MM.1S (cell line): ENCODE results near the gene GHITM.

Experiments used
- DNase-seq: peaks from one replicate; pipeline ENCODE4 v3.0.0-alpha.2; 2015
- H2AFZ ChIP-seq: fragments of 300-600 bp; sonication (generic); 2 replicates; pipeline ENCODE4 v1.6.0; 2016; ENCODE audit warnings: antibody characterized with exemption, low read length
- H3F3A ChIP-seq: fragments of 300-600 bp; sonication (generic); 2 replicates; pipeline ENCODE4 v1.6.1; 2016; ENCODE audit warnings: mild to moderate bottlenecking, antibody characterized with exemption, low read length, moderate library complexity, mixed read lengths; ENCODE audit not compliant: insufficient read depth
- H3K27ac ChIP-seq: fragments of 300-600 bp; sonication (generic); 2 replicates; pipeline ENCODE4 v1.5.1; 2016; ENCODE audit warnings: mild to moderate bottlenecking, low read length
- H3K27me3 ChIP-seq: fragments of 300-600 bp; sonication (generic); replicated peaks from 2 replicates; pipeline ENCODE4 v1.6.0; 2016; ENCODE audit warnings: low read length; ENCODE audit not compliant: insufficient read depth
- H3K36me3 ChIP-seq: fragments of 300-600 bp; sonication (generic); replicated peaks from 2 replicates; pipeline ENCODE4 v1.6.1; 2016; ENCODE audit warnings: mild to moderate bottlenecking, low read length, mixed read lengths; ENCODE audit not compliant: insufficient read depth
- H3K4me1 ChIP-seq: fragments of 300-600 bp; sonication (generic); 2 replicates; pipeline ENCODE4 v1.6.1; 2016; ENCODE audit warnings: low read length, mixed read lengths
- H3K4me2 ChIP-seq: fragments of 300-600 bp; sonication (generic); 2 replicates; pipeline ENCODE4 v1.6.0; 2016; ENCODE audit warnings: low read depth, low read length
- H3K4me3 ChIP-seq: fragments of 300-600 bp; sonication (generic); 2 replicates; pipeline ENCODE4 v1.5.1; 2016; ENCODE audit warnings: low read length, mixed read lengths
- H3K79me2 ChIP-seq: fragments of 300-600 bp; sonication (generic); 2 replicates; pipeline ENCODE4 v1.6.1; 2016; ENCODE audit warnings: mixed run types, low read length, mixed read lengths
- H3K9ac ChIP-seq: fragments of 300-600 bp; sonication (generic); 2 replicates; pipeline ENCODE4 v1.6.1; 2016; ENCODE audit warnings: low read length, mixed read lengths
- H3K9me2 ChIP-seq: fragments of 300-600 bp; sonication (generic); replicated peaks from 2 replicates; pipeline ENCODE4 v1.6.1; 2016; ENCODE audit warnings: mild to moderate bottlenecking, low read length, mixed read lengths; ENCODE audit not compliant: insufficient read depth
- H3K9me3 ChIP-seq: fragments of 300-600 bp; sonication (generic); replicated peaks from 2 replicates; pipeline ENCODE4 v1.6.1; 2016; ENCODE audit warnings: mild to moderate bottlenecking, low read length, mixed read lengths; ENCODE audit not compliant: insufficient read depth
- H4K20me1 ChIP-seq: fragments of 300-600 bp; sonication (generic); 2 replicates; pipeline ENCODE4 v1.6.1; 2016; ENCODE audit warnings: mild to moderate bottlenecking, low read length, moderate library complexity, mixed read lengths; ENCODE audit not compliant: insufficient read depth
- CTCF ChIP-seq: fragments of 300-600 bp; sonication (generic); IDR thresholded peaks from 2 replicates; pipeline ENCODE4 v1.5.1; 2016; ENCODE audit warnings: antibody characterized with exemption, low read length, mixed read lengths
- EZH2 ChIP-seq: fragments of 300-600 bp; sonication (generic); optimal IDR thresholded peaks from 2 replicates; pipeline ENCODE3; 2017; ENCODE audit warnings: low read depth, mild to moderate bottlenecking, antibody characterized with exemption, low read length, mixed read lengths
- EZH2phosphoT487 ChIP-seq: fragments of 300-600 bp; sonication (generic); IDR thresholded peaks from 2 replicates; pipeline ENCODE4 v1.6.1; 2018; ENCODE audit warnings: antibody characterized with exemption, low read length

Gene GHITM, protein sequence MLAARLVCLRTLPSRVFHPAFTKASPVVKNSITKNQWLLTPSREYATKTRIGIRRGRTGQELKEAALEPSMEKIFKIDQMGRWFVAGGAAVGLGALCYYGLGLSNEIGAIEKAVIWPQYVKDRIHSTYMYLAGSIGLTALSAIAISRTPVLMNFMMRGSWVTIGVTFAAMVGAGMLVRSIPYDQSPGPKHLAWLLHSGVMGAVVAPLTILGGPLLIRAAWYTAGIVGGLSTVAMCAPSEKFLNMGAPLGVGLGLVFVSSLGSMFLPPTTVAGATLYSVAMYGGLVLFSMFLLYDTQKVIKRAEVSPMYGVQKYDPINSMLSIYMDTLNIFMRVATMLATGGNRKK

DNA sequence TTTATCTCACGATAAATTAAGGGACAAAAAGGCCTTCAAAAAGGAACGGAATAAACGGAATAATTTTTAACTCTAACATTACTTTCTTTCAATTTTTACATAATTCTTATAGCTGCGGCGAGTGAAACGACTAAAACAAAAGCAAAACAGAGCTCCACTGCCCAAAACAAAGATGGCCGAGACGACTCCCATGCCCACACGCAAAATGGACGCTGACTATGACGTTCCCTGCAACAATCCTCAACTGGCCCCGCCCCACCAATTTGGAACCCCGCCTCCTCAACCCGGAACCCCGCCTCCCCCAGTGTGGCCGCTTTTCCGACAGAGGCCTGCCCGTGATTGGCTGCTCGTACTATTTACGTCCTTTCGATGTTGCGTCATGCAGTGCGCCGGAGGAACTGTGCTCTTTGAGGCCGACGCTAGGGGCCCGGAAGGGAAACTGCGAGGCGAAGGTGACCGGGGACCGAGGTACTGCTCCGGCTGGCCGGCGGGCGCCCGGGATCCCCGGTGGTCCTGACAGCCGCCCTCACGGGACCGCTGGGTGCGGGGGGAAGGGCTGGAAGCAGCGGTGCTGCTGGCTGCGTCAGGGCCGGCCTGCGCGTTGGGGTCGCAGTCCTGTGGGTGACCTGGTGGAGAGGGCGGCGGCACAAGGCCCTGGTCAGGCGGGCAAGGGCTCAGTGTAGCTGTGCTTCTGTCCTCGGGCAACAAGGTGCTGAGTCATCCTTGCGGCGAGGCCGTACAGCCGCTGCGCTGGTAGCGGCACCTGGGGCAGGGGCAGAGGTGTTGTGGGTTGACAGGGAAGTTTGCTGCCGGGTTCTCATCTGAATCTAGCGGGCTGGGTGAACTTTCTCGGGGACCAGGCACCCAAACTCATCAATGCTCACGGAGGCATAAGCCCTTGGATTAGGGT lies at the start of gene GHITM:
GHITM (plus strand) TSS at position 384 of the 910 bp plus-strand sequence. CDS start 1,992 bp downstream, outside the sequence.
- TF ChIP-seq EZH2 (no peak), EZH2phosphoT487 (no peak), CTCF (peak; percentile 28)
- peak within 1 kb of the TSS; percentile 91 for H2AFZ ChIP-seq
- H3K4me2 ChIP-seq: peak within 1 kb of the TSS; percentile 81
- H3K36me3 ChIP-seq: peaks cover 8% of the 10 kb centered on the region; the same call in 1 of the 2 replicates
- H3K4me1 ChIP-seq: peaks cover 9% of the 10 kb centered on the region; the same call in 1 of the 2 replicates
- H3K9me2 ChIP-seq: no peaks in the 10 kb centered on the region
- H3K27ac ChIP-seq: peak within 1 kb of the TSS; percentile 97
- H3K79me2 ChIP-seq: peaks cover 45% of the 10 kb centered on the region
- no peaks in the 10 kb centered on the region for H4K20me1 ChIP-seq
- H3K9ac ChIP-seq: peak within 1 kb of the TSS; percentile 98
- peak; percentile 98 for DNase-seq
- H3K9me3 ChIP-seq: no peaks in the 10 kb centered on the region
- no peaks in the 10 kb centered on the region for H3F3A ChIP-seq
- H3K4me3 ChIP-seq: peak within 1 kb of the TSS; percentile 95
- H3K27me3 ChIP-seq: no peaks in the 10 kb centered on the region

DNA sequence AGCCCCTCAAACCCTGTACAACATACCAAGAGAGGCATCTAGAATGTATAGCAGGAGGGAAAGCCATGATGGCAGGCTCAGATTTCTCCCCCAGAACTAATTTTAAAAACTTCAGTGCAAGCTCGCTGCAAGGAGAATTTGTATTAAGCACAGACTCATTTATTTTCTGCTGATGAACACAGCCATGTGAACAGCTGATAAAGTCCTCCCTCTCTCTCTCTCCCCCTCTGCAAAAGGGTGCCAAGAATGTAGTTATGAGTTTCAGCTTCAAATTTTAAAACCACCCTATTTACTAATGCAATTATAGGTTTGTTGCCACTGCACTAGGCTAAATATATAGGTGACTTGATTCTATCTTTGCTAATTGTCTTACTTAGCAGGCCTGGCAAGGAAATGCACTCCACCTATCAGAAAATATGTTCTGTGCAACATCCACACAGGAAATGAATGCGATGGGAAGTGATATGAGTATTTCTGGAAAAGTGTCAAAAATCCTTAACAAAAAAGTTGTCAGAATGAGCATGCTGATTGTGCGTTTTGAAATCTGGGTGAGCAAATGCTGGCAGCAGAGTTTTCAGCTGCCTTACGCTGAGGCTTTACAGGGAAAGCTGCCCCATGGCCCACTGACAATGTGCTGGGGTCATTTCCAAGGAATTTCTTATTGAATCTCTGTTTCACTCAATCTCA lies 43.4 kb upstream of the GHITM start:
- H3K27ac ChIP-seq: no peak overlapping the region
- no peaks in the 10 kb centered on the region for H3K4me1 ChIP-seq
- no peak overlapping the region for H3K4me2 ChIP-seq
- H2AFZ ChIP-seq: no peak overlapping the region
- H3K9me2 ChIP-seq: no peaks in the 10 kb centered on the region
- no peak for DNase-seq
- H3K9ac ChIP-seq: no peak overlapping the region
- no peak for TF ChIP-seq CTCF
- TF ChIP-seq EZH2phosphoT487: no peak
- no peak for TF ChIP-seq EZH2
- no peaks in the 10 kb centered on the region for H3K27me3 ChIP-seq
- no peaks in the 10 kb centered on the region for H3K79me2 ChIP-seq
- no peaks in the 10 kb centered on the region for H3K9me3 ChIP-seq
- H3K4me3 ChIP-seq: no peak overlapping the region
- no peaks in the 10 kb centered on the region for H4K20me1 ChIP-seq
- H3F3A ChIP-seq: no peaks in the 10 kb centered on the region
- H3K36me3 ChIP-seq: no peaks in the 10 kb centered on the region

DNA sequence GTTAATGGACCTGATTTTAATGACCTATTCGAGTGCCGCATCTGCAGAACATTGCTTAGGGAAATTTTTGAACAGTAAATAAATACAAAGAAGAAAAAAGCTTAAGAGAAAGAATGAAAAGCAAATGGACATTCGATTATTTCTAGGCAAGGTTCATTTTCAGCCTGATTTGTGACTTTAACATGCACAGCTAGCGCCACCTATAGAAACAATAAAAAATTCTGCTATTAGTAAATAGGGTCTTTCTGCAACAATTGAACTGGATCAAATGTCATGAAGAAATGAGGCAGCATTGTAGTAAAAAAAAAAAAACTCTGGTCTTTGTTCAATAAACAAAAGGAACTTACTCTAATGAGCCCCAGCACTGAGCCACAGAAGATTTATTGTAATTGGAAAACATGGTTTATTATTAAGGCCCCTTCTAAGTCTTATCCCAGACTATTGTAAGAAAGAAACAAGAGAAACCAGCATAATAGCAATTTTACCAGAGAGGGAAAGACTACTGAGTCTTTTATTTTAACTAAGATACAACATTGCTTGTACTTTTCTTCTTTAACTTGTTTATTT lies 41.4 kb upstream of the GHITM start:
- Histone ChIP-seq H3K27me3 (no peaks in the 10 kb centered on the region), H3F3A (no peaks in the 10 kb centered on the region), H3K9ac (no peak overlapping the region), H3K27ac (no peak overlapping the region), H3K79me2 (no peaks in the 10 kb centered on the region), H3K36me3 (no peaks in the 10 kb centered on the region), H3K4me3 (no peak overlapping the region), H3K9me2 (no peaks in the 10 kb centered on the region), H3K4me1 (no peaks in the 10 kb centered on the region), H3K9me3 (no peaks in the 10 kb centered on the region), H2AFZ (no peak overlapping the region), H4K20me1 (no peaks in the 10 kb centered on the region), H3K4me2 (no peak overlapping the region)
- TF ChIP-seq EZH2phosphoT487 (no peak), CTCF (peak; percentile 56)
- peak; percentile 19 for DNase-seq
